TTC549 (cell line): Measurements from ENCODE around the gene C12orf56.
A peak's percentile ranks its signal among the peaks of the same experiment; 100 is the strongest.
"Not testable (repeated sequence)": the region's sequence is repeated elsewhere in the genome, so short reads cannot be mapped to it uniquely, and the experiment has no call there.

ENCODE experiments used
- FAIRE-seq: peaks from 2 replicates; lab custom pipeline; 2012; peaks lifted over from hg19 to GRCh38; lab: Jason Lieb, UNC

The C12orf56 gene

GRCh38 chr12:64296301-64296700, 94.3 kb downstream of the C12orf56 start:
- FAIRE-seq = no peak

GRCh38 chr12:64293654-64294364, 96.7 kb downstream of the C12orf56 start:
- FAIRE-seq = no peak

GRCh38 chr12:64293174-64293573, 97.4 kb downstream of the C12orf56 start:
- FAIRE-seq = not testable (repeated sequence)

- FAIRE-seq = no peak
These were observed 104.0 kb downstream of the C12orf56 start for GRCh38 chr12:64286521-64286920.

- no peak for FAIRE-seq
These were observed 106.3 kb downstream of the C12orf56 start for GRCh38 chr12:64284256-64284655.

GRCh38 chr12:64278421-64278820, 112.1 kb downstream of the C12orf56 start:
- FAIRE-seq = no peak

- FAIRE-seq = no peak
These were observed 116.8 kb downstream of the C12orf56 start for GRCh38 chr12:64273527-64274403.

GRCh38 chr12:64270411-64270810, 120.1 kb downstream of the C12orf56 start:
- no peak for FAIRE-seq

- no peak for FAIRE-seq
These were observed 121.4 kb downstream of the C12orf56 start for GRCh38 chr12:64269161-64269560.

GRCh38 chr12:64268409-64268808, 122.1 kb downstream of the C12orf56 start:
- FAIRE-seq = no peak

GRCh38 chr12:64265839-64266238, 124.7 kb downstream of the C12orf56 start:
- no peak for FAIRE-seq

- FAIRE-seq = no peak
These were observed 128.7 kb downstream of the C12orf56 start for GRCh38 chr12:64261813-64262212.

GRCh38 chr12:64258576-64258975, 132.0 kb downstream of the C12orf56 start:
- no peak for FAIRE-seq

GRCh38 chr12:64256166-64256800, 134.3 kb downstream of the C12orf56 start:
- peak; percentile 91 for FAIRE-seq

- no peak for FAIRE-seq
These were observed 135.3 kb downstream of the C12orf56 start for GRCh38 chr12:64255249-64255648.

- no peak for FAIRE-seq
These were observed 137.2 kb downstream of the C12orf56 start for GRCh38 chr12:64253356-64253755.

- FAIRE-seq = no peak
These were observed 137.9 kb downstream of the C12orf56 start for GRCh38 chr12:64252681-64253080.

- FAIRE-seq = no peak
These were observed 146.7 kb downstream of the C12orf56 start for GRCh38 chr12:64243809-64244208.

- FAIRE-seq = no peak
These were observed 149.8 kb downstream of the C12orf56 start for GRCh38 chr12:64240781-64241180.

GRCh38 chr12:64237382-64237781, 153.2 kb downstream of the C12orf56 start:
- FAIRE-seq = no peak

GRCh38 chr12:64236549-64236948, 154.0 kb downstream of the C12orf56 start:
- no peak for FAIRE-seq

- FAIRE-seq = no peak
These were observed 158.4 kb downstream of the C12orf56 start for GRCh38 chr12:64232196-64232595.

- FAIRE-seq = no peak
These were observed 160.8 kb downstream of the C12orf56 start for GRCh38 chr12:64229796-64230195.
